Activated T-cell treated with anti-CD3 and anti-CD28 coated beads for 24 hours (primary cell): Measurements from ENCODE around the gene HOXD8.

ENCODE experiments used
- DNase-seq: peaks from one replicate; pipeline ENCODE4 v3.0.0-alpha.2; 2020; ENCODE audit warnings: low read depth

The HOXD8 gene

GRCh38 chr2:176117162-176117822, 12.2 kb upstream of the HOXD8 start:
- DNase-seq: no peak

- no peak for DNase-seq
Observed at GRCh38 chr2:176117823-176118371, 11.6 kb upstream of the HOXD8 start.

GRCh38 chr2:176118601-176119339, 10.7 kb upstream of the HOXD8 start:
- no peak for DNase-seq

- DNase-seq: no peak
Observed at GRCh38 chr2:176120364-176121189, 8.9 kb upstream of the HOXD8 start.

- no peak for DNase-seq
Observed at GRCh38 chr2:176121190-176122051, 8.1 kb upstream of the HOXD8 start.

- no peak for DNase-seq
Observed at GRCh38 chr2:176122052-176122682, 7.3 kb upstream of the HOXD8 start.

- no peak for DNase-seq
Observed at GRCh38 chr2:176122683-176123410, 6.7 kb upstream of the HOXD8 start, which contains the start of gene HOXD9. Gene HOXD9, plus strand, starts transcription at chr2:176122719. Its CDS starts 50 bp downstream, at chr2:176122769.

GRCh38 chr2:176123411-176124109, 5.9 kb upstream of the HOXD8 start:
- DNase-seq: no peak

GRCh38 chr2:176124110-176124946, 5.2 kb upstream of the HOXD8 start:
- DNase-seq: no peak

GRCh38 chr2:176124947-176125771, 4.3 kb upstream of the HOXD8 start:
- no peak for DNase-seq

GRCh38 chr2:176125772-176126054, 3.8 kb upstream of the HOXD8 start:
- DNase-seq: no peak

GRCh38 chr2:176126929-176127773, 2.4 kb upstream of the HOXD8 start:
- peak; percentile 55 for DNase-seq

GRCh38 chr2:176127774-176128072, 1.8 kb upstream of the HOXD8 start:
- no peak for DNase-seq

GRCh38 chr2:176128172-176128981, 1.1 kb upstream of the HOXD8 start:
- DNase-seq: no peak

- DNase-seq: no peak
Observed at GRCh38 chr2:176129813-176130146, 275 bp downstream of the HOXD8 start.

- no peak for DNase-seq
Observed at GRCh38 chr2:176130147-176130956, 847 bp downstream of the HOXD8 start.
